Uterine smooth muscle cell (primary cell): ENCODE results near the gene COL5A2. TPM values are rescaled to one million over a fixed set of nuclear protein-coding genes. Genes with fewer than 3 reads are reported as not detected.

Source experiments
- total RNA-seq: library from RNA; depleted of rRNA; stranded (reverse); fragments of >200 nt; gene quantifications from 2 replicates; pipeline ENCODE4 v1.2.3, GENCODE V29; 2014

The COL5A2 gene
- 240 and 440 TPM in 2 replicates for total RNA-seq

GRCh38 chr2:189179570-189179950 lies at the start of gene COL5A2:
Gene COL5A2 (minus strand): TSS chr2:189179761. CDS start chr2:189179604, 157 bp downstream.

Other genes starting within 250 kb of the COL5A2 start
- 841 and 1,747 TPM in 2 replicates for gene COL3A1, start 205.4 kb downstream of the COL5A2 start, total RNA-seq